Neural crest cell (in vitro differentiated cells): ENCODE measurements around the gene DIAPH3. TPM values are rescaled to one million over a fixed set of nuclear protein-coding genes. Genes with fewer than 3 reads are reported as not detected.

Source experiments
- DNase-seq: peaks from one replicate; pipeline ENCODE4 v3.0.0; 2021; ENCODE audit warnings: low read depth, mixed read lengths, low spot score
- H3K27ac Mint-ChIP-seq: one replicate; pipeline ENCODE4 v1.8.0; 2021; ENCODE audit warnings: mild to moderate bottlenecking, mixed read lengths; ENCODE audit not compliant: unreplicated experiment
- H3K27me3 Mint-ChIP-seq: 2 replicates; pipeline ENCODE4 v1.8.0; 2021; ENCODE audit warnings: low read depth, mild to moderate bottlenecking, mixed read lengths
- H3K36me3 Mint-ChIP-seq: 2 replicates; pipeline ENCODE4 v1.8.0; 2021; ENCODE audit warnings: low read depth, mild to moderate bottlenecking, mixed read lengths
- H3K4me1 Mint-ChIP-seq: 2 replicates; pipeline ENCODE4 v1.8.0; 2021; ENCODE audit warnings: mixed read lengths
- H3K4me3 Mint-ChIP-seq: one replicate; pipeline ENCODE4 v1.8.0; 2021; ENCODE audit warnings: mild to moderate bottlenecking, mixed read lengths
- H3K9me3 Mint-ChIP-seq: 2 replicates; pipeline ENCODE4 v1.8.0; 2021; ENCODE audit warnings: mixed read lengths
- CTCF ChIP-seq: fragments of 200-600 bp; sonication (generic); conservative IDR thresholded peaks from 2 replicates; pipeline ENCODE4 v1.5.0; 2021; ENCODE audit warnings: antibody characterized with exemption, mild to moderate bottlenecking
- total RNA-seq: library from RNA; stranded (reverse); gene quantifications from 2 replicates; pipeline ENCODE4 v1.2.1, GENCODE V29; 2021

Gene DIAPH3
- total RNA-seq, 1 donor from 2014 or later, result 16.4 TPM

GRCh38 chr13:59790626-59791025 is 373.1 kb downstream of the DIAPH3 start:
- Mint-ChIP-seq H3K9me3 (no peaks in the 10 kb centered on the region), H3K27me3 (no peaks in the 10 kb centered on the region), H3K4me1 (peaks cover 13% of the 10 kb centered on the region), H3K4me3 (no peak overlapping the region), H3K27ac (no peak overlapping the region), H3K36me3 (no peaks in the 10 kb centered on the region)
- no peak for DNase-seq
- no peak for TF ChIP-seq CTCF

DNA sequence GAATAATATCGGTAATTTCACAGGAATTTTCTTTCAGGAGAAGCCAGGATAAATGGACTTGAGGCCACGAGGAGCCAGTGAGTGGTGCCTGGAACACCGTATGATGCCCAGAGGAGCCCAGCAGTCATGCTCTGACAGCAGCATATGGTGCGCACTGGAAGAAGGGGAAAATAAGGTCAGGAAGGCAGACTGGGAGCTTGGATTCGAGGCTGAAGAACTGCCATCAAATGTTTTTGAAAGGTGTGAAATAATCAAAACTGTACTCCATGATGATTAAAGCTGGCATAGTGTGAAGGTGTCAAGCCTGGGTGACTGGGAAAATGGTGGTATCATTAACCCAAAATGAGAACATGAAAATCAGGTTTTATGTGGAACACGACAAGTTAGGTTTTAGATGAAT is 374.2 kb downstream of the DIAPH3 start:
- no peaks in the 10 kb centered on the region for H3K27me3 Mint-ChIP-seq
- no peak for TF ChIP-seq CTCF
- H3K27ac Mint-ChIP-seq, result no peak overlapping the region
- no peaks in the 10 kb centered on the region for H3K9me3 Mint-ChIP-seq
- DNase-seq, result no peak
- no peaks in the 10 kb centered on the region for H3K36me3 Mint-ChIP-seq
- no peak overlapping the region for H3K4me3 Mint-ChIP-seq
- H3K4me1 Mint-ChIP-seq, result peaks cover 13% of the 10 kb centered on the region

DNA sequence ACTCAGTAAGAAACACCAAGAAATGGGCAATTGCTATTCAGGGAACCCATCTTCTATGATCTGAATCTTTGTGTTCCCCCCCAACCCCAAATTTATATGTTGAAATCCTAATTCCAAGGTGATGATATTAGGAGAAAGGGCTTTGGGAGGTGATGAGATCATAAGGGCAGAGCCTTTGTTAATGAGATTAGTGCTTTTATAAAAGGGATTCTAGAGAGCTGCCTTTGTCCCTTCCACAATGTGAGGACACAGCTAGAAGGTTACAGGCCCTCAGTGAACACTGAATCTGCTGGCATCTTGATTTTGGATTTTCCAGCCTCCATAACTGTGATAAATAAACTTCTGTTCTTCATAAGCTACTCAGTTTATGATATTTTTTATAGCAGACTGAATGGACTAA is 376.0 kb downstream of the DIAPH3 start:
- H3K9me3 Mint-ChIP-seq, result no peaks in the 10 kb centered on the region
- no peak for DNase-seq
- no peaks in the 10 kb centered on the region for H3K36me3 Mint-ChIP-seq
- H3K4me3 Mint-ChIP-seq, result no peak overlapping the region
- no peak for TF ChIP-seq CTCF
- no peak overlapping the region for H3K27ac Mint-ChIP-seq
- no peaks in the 10 kb centered on the region for H3K27me3 Mint-ChIP-seq
- H3K4me1 Mint-ChIP-seq, result peaks cover 13% of the 10 kb centered on the region

DNA sequence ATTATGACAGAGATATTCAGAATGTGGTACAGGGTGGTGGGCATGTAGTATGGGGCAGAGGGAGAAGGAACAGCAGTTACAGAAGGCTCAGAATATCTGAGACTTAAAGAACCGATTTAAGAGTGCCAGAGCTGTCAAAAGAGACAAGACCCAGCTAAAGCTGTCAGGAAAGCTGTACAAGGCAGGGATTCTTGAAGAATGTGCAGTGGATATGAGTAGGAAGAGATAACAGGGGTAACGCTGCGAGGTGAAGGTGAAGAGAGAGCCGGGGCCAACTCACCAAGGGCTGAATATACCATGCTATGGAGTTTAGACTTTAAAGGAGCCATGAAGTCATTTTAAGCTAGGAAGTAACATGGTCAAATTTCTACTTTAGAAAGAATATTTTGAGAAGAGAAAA is 381.0 kb downstream of the DIAPH3 start:
- Mint-ChIP-seq H3K27ac (no peak overlapping the region), H3K4me3 (no peak overlapping the region), H3K9me3 (no peaks in the 10 kb centered on the region), H3K36me3 (peaks cover 2% of the 10 kb centered on the region), H3K4me1 (no peaks in the 10 kb centered on the region), H3K27me3 (no peaks in the 10 kb centered on the region)
- no peak for TF ChIP-seq CTCF
- no peak for DNase-seq

DNA sequence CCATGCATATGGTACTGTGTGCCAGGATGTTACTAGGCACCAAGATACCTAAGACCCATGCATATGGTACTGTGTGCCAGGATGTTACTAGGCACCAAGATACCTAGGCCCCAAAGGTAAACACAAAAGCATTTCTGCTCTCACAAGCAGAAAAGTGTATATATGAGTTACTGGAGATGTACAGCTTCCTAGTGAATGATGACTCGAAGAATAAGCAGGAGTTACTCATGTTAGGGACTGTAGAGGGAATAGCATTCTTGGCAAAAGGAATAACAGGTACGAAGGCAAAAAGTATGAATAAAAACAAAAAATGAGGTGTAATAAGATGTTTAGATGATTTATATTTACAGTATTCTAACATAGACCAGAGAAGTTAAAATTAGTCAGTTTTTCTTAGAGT is 383.7 kb downstream of the DIAPH3 start:
- Mint-ChIP-seq H3K27me3 (no peaks in the 10 kb centered on the region), H3K4me3 (no peak overlapping the region), H3K36me3 (peaks cover 2% of the 10 kb centered on the region), H3K4me1 (peaks cover under 1% of the 10 kb centered on the region), H3K27ac (no peak overlapping the region), H3K9me3 (no peaks in the 10 kb centered on the region)
- no peak for TF ChIP-seq CTCF
- DNase-seq, result no peak
